HG03439 (cell line): ENCODE results near the gene NKTR.

Experiments used
- ATAC-seq: cut with Tn5 transposase; IDR thresholded peaks from one replicate; pipeline ENCODE4 v1.9.1; 2021; ENCODE audit warnings: mild to moderate bottlenecking, moderate library complexity; ENCODE audit not compliant: unreplicated experiment

The NKTR gene

DNA sequence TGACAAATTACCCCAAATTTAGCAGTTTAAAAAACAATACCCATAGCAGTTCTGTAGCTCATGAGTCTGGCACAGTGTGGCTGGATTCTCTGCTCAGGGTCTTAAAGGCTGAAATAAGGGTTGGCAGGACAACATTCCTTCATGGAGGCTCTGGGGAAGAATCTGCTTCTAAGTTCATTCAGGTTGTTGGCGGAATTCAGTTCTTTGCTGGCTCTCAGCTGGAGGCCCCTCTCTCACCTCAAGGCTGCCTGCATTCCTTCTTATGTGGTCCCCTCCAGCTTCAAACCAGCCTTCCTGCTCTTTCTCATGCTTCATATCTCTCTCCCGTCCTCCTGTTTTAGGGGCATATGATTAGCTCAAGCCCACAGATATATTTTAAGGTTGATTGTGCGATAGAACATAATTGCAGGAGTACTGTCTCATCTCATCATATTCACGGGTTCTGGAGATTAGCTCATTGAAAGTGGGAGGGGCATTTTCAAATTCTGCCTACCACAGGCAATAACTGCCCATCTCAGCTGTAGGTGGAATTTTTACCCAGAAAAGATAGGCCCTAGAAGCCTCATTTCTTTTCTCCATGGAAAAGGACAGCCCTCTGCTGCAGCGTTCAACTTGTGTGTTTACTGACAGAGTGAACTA, 47.5 kb downstream of the NKTR start:
- ATAC-seq, result no peak

DNA sequence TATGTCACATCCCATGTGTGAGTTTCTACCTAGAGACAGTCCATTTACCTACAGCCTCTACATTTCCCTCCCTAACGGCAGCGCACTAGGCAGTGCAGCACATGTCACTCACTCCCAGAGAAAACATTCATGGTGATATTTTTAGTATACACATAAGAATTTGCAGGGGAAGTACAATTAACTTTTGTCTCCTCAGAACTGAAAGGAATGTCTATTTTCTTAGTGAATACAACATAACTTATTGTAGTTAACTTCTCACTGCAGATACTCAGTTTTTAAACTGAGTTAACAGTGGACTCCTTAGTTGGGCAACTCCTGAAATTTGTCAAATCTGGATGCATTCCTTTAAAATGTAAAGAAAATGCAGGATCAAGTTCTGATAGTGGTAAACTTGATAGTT, 48.5 kb downstream of the NKTR start:
- ATAC-seq, result no peak

DNA sequence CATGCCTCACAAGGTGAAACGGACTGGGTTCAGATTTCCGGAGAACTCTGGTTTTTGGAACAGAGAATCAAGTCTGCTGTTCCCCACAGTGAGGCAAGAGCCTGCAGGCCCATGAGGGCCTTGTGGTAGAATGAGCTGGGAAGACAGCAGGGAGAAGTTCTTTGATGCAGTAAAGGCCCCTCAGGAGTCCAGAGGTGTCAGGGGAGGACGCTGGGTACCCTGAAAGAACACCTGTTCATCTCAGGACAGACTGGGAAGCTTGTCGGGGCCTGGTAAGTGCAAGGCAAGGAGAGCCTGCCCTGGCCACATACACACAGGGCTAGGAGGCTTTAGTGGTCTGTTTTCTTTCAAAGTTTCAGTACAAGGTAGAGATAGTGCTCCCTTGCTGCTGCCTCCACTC, 49.3 kb downstream of the NKTR start:
- no peak for ATAC-seq

DNA sequence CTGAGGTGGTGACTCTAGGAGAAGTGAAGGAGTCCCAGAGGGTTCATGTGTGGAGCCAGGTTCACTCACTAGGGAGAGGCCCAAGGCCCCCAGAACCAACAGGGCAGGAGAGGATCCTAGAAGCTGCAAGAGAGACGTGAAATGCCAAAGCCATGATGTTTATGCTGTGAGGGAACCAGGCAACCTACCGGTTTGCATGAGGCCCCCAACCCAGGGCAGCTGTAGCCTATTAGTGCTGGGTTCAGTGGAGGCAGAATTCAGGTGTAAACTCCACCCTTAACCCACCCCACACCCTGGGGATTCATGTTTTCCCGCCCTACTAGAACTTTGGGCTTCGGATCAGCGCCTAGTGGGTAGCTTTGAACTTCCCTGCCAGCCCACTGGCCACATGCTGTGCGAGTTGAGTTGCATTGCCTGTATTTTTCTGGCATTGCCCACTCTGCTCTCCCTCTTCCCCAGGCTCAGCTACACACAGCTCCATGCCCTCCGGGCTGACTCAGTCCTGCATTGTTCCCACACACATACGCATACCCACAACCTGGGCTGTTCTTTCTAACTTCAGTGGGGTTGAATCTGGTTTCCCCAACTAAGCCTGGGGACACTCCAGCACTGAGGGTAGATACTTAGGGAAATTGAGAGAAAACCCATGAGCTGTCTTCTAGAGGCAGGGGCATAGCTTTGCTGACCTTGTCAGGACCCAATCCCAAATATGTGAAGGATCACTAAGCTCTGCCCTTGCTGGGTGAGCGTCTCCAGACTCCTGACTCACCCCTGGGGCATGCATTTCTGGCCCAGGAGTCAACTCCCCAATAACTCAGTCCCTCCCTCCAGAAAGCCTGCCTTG, 51.0 kb downstream of the NKTR start:
- no peak for ATAC-seq

DNA sequence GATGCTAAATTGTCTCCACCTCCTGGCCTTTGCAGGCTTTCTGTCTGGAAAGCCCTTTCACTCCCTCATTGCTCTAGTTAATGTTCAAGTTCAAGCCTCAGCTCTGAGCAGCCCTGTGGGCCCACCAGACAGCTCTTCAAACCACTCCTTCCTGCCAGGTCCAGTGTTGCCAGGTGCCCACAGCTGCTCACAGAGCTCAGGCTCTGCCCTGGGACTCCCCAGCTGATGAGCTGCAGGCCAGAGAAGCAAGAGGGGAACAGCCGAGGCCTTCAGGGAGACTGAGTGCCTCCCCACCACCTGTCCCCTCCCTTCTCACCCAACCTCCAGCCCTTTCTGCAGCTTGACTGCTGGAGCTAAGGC, 51.7 kb downstream of the NKTR start:
- ATAC-seq, result no peak

DNA sequence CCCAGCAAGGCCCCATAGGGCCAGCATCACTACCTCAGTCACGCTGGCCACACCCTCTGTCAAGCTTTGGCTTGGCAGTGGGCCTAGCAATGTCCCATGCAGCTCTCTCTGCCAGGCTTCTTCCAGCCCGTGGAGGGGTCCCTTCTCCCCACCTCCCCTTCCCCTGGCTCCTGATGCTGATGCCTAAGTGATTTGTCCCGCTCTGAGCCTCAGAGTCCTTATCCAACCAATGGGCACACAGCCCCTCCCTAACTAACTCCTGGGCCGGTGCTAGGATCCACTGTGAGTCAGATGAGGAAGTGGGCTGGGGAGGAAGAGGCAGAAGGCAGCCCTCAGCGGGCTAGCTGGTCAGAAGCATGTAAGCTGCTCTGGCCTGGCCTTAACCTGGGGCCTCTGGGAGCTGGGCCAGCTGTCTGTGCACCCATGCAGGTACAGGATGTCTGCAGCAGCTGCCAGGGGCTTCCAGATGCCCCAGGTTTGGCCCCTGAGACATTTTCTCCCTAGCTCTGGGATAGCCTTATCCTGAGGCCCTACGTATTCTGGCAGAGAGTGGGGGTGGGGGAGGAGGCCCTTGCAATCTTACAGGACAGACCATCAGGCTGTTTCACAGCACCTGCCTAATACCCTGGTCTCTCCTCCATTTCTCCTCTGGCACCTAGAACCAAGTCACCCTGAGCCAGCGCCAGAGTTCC, 52.3 kb downstream of the NKTR start:
- ATAC-seq, result no peak

DNA sequence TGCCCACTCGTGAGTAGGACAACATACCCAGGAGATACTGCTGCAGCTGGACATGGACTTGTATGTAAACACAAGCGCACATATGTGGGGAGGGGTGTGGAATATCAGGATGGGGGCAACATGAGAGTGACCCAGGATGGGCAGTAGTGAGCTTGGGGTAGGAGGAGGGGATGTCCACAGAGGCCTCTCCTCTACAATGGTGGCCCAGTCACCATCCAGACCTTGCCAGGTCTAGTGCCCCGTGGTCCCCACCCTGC, 52.7 kb downstream of the NKTR start:
- no peak for ATAC-seq

DNA sequence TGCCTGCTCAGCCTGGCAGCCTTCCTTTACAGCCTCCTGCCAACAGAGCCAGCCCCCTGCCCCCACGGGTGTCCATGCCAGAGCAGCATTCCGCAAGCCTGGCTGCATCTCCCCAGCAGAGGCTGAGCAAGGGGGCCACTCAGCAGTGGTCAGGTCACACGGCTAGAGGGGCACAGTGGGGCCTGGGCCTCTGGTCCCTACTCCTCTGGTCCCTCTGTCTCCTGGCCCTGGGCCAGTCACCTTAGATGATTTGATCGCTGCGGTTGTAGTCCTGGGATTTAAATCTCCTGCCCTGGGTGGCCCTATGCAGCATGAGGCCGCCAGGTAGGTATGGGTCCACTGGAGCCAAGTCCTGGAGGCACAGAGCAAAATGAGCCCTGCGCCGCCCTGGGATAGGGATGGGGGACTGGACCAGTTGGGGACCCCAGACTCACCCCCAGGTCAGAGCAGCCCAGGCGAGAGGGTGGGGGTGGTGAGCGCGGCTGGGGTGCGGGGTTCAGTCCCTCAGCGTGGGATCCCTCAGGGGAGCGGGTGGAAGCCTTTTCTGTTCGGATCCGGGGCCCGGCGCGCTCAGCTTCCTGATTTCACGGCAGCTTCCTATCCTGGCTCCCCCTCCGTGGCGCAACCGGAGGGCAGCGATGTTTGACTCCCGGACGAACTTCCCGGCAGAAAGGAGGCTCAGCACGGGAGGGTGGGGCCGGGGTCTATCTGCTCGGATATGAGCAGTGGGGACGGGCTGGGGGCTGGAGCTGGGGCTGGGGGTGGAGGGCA, 53.3 kb downstream of the NKTR start, which contains the start of gene ZBTB47:
ZBTB47 (plus strand) TSS at position 138 of the 771 bp plus-strand sequence. CDS start 4,659 bp downstream, outside the sequence.
- no peak for ATAC-seq

DNA sequence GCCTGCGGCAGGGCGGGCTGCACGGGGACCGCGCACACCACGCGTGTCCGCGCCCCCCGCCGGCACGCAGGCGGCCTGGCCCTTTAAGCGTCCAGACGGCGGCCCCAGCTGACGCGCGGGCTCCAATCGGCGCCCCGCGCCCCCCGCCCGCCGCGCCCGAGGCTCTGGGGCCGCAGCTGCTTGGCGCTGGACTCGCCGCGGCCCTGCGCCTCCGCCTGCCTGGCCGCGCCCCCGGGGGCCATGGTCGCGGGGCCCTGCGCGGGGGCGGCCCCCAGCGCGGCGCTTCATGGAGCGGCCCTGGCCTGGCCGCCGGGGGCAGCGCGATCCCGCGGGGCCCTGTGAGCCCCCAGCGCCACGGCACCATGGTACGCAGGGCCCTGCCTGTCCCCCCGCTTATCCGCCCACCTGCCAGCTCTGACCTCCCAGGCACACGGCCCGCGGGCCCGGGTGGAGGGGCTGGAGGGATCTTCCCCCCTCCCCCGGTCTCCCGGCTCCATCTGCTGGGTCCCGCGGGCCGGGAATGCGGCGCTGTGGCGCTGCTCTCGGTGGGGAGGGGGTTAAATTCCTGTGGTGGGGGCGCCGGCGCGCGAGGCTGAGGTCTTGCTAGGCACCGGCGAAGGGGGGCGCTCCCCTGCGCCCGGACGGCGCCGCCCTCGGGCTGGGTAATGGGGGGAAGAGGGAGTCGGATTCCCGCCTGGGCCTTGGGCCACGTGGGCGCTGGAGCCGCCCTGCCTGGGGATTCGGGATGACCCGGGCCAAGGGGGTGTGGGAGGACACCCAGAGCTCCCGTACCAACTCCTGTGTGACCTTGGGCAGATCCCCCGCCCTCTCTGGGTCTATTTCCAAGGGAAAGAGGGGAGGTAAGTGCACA, 54.1 kb downstream of the NKTR start:
- no peak for ATAC-seq

DNA sequence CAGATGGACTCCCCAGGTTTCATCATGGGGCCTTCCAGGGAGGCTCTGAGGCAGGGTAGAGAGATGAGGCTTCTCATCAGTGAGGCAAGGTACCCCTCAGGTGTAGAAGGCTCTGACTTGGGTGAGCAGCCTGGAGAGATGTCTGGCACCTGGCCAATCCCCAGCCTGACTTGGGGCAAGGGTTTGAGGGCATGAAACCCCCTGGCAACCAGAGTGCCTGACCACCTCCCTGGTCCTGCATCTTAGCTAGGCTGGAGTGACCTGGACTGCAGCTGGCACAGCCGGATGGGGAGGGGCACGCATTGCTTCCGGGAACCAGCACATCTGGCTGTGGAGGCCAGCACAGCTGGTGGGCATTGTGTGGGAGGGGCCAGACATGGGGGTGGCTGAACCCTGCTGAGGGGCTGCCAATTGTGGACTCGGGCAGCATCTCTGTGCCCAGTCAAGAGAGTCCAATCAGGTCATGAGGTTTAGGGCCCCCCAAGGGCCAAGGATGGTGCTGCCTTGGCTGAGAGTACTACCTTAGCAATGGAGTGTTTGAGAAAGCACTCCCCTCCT, 54.9 kb downstream of the NKTR start:
- ATAC-seq, result no peak

DNA sequence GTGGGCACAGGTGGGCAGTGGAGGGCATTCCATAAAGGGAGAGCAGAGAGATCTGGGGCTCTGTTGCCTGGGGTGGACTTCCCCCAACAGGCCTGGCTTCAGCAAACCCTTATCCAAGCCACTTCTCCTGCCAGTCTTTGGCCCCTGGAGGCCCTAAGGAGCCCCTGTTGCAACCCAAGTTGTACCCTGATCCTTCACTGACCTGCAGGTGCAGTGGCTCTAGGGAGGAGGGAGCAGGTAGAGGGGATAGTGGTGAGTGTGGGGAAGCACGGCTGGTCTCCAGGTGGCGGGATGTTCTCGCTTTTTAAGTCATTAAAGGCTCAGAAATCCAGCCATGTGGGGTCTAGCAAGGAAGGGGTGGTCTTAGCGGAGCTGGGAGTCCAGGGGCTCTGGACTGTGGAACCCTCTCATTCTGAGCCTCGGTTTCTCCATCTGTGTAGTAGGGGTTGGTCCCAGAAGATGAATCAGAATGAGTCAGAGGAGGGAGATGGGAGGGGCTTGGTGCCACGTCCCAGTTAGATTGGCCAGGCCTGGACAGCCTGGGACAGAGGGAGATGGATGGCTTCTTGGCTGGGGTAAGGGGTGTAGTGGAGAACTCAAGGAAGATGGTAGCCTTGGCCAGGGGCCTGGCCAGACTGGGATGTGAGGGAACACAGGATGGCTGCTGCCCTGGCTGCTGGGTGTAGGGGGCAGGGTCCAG, 55.6 kb downstream of the NKTR start:
- ATAC-seq, result no peak

DNA sequence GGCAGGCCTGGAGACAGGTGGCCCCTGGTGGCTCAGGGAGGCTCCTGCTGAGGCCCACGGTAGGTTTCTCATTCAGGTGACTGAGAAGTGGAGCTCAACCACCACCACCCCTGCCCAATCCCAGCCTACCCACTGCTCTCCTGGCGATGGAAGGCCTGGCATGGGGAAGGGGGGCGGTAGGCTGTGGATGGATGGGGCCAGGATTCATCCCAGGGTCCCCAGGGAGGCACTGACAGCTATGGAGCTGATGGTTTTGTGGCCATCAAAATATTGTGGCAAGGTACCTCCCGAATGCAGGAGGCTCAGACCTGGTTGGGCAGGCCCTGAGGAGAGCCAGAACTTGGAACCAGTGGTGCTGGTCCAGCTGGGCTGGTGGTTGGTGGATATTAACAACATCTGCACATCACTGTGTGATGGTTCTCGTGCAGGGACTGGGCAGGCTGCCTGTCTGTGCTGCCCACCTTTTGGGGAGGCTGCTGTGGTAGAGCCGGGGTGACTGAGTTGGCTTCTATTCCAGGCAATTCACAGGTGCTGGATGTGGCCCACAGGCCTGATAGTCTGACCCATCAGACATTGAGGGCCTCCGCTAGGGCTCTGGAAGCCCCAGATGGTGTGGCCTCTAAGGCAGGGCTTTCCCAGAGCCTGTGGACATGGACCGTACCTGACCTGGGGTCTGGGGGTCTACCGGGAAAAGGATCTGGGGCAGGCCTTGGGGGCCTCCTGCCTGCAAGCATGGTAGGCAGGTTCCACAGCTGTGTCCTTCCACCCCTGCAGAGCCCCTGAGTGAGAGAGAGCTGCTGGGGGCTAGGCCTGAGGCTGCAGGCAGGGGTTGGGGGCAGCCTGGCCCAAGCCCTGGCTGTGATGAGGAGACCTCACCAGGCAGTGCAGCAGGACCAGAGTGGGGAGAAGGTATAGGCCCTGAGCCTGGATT, 56.5 kb downstream of the NKTR start:
- no peak for ATAC-seq

DNA sequence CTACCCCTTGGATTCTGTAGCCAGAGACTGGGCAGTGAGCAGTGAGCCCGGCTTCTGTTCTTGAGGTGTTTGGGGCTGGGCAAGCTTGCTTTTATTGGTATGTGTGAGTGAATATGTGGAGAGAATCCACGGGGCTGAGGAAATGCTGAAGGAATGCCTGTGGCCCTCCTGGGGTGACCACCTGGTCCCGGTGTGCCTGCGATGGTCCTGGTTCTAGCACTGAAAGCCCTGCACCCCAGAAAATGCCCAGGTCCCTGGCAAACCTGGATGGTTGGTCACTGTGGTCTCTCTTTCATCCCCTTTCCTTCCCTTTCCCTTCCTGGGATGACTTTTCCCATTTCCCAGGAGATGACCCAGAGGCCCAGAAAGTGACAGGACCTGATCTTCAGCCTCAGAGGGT, 57.2 kb downstream of the NKTR start:
- ATAC-seq, result no peak

DNA sequence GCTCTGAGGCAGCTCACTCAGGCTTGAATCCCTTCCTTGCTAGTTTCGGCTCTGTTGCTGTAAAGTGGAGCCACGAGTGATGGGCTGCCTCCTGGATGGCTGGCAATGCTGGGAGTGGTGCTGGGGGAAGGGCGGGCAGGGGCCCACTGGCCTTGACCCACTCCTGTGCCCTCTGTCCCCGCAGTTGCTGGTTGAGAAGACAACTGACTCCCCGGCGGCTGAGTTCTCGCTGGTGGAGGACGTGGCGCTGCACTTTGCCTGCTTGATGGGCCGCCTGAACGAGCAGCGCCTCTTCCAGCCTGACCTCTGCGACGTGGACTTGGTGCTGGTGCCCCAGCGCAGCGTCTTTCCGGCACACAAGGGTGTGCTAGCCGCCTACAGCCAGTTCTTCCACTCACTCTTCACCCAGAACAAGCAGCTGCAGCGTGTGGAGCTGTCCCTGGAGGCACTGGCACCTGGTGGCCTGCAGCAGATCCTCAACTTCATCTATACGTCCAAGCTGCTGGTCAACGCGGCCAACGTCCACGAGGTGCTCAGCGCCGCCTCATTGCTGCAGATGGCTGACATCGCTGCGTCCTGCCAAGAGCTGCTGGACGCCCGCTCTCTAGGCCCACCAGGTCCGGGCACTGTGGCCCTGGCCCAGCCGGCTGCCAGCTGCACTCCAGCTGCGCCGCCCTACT, 57.7 kb downstream of the NKTR start:
- ATAC-seq, result no peak

DNA sequence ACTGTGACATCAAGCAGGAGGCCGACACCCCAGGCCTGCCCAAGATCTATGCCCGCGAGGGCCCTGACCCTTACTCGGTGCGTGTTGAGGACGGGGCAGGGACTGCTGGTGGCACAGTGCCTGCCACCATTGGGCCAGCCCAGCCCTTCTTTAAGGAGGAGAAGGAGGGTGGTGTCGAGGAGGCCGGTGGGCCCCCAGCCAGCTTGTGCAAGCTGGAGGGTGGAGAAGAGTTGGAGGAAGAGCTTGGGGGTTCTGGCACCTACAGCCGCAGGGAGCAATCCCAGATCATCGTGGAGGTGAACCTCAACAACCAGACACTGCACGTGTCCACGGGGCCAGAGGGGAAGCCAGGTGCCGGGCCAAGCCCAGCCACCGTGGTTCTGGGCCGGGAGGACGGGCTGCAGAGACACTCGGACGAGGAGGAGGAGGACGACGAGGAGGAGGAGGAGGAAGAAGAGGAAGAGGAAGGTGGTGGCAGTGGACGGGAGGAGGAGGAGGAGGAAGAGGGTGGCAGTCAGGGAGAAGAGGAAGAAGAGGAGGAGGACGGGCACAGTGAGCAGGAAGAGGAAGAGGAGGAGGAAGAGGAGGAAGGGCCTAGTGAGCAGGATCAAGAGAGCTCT, 58.4 kb downstream of the NKTR start:
- ATAC-seq, result no peak

DNA sequence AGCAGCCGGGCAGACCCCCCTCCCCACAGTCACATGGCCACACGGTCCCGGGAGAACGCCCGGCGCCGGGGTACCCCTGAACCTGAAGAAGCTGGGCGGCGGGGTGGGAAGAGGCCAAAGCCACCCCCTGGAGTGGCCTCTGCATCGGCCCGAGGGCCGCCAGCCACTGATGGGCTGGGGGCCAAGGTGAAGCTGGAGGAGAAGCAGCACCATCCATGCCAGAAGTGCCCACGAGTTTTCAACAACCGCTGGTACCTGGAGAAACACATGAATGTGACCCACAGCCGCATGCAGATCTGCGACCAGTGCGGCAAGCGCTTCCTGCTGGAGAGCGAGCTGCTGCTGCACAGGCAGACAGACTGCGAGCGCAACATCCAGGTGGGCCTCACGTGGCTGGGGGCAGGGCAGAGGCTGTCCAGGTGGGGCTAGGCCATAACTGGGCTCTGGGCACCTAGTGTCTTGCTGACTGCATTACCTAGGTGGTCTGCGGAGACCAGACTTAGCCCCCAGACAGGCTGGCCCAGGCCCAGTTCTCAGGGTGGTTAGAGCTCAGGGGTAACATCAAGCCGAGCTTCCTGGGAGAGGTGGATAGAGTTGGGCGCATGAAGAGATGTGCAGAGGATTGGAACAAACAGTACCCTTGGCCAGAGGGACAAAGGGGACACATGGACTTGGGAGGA, 59.1 kb downstream of the NKTR start:
- no peak for ATAC-seq

DNA sequence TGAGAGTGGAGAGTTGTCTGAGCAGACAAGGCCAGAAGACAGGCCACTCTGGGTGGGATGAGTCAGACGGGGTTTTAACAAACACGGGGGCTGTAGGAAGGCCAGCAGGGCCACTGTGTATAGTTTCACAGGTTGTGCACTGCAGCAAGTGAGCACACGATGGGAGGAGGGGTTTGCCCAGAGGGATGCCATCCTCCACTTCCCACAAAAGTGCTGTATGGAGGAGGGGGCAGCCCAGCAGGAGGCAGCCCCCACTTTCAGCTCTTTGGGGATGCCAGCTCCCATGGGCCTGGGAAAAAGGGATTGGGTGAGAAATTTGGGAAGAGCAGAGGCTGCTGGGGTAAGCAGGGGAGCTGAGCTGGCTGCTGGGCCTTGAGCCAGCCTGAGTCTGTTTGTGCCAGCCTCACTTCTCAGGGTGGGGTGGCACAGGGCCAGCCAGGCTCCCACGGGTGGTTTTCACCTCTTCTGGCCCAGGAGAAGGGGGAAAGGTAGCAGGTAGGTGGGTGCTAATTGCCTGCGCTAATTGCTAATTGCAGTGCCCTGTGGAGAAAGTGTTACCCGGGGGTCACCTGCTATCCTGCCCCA, 59.7 kb downstream of the NKTR start:
- ATAC-seq, result no peak
